OCI-LY7 (cell line): ENCODE results near the gene SUB1.

ENCODE experiments used
- CTCF ChIP-seq: fragments of 200-600 bp; sonication (generic); conservative IDR thresholded peaks from 2 replicates; pipeline ENCODE4 v1.5.1; 2014; ENCODE audit warnings: mild to moderate bottlenecking, antibody characterized with exemption, low read length, moderate library complexity, mixed read lengths
- EZH2phosphoT487 ChIP-seq: fragments of 200-600 bp; sonication (generic); IDR thresholded peaks from 2 replicates; pipeline ENCODE4 v1.6.1; 2018; ENCODE audit warnings: low read depth, borderline replicate concordance, mild to moderate bottlenecking, mixed run types, antibody characterized with exemption, low read length, moderate library complexity, mixed read lengths

- TF ChIP-seq CTCF: no peak
- no peak for TF ChIP-seq EZH2phosphoT487
Measured at GRCh38 chr5:32598997-32599549, 13.7 kb downstream of the SUB1 start.
